DOHH2 (cell line): ENCODE results near the gene NDP.

Source experiments
- H3F3A ChIP-seq: fragments of 200-600 bp; sonication (generic), shearing (Covaris generic); 2 replicates; pipeline ENCODE4 v1.6.0; 2016; ENCODE audit warnings: antibody characterized with exemption, mild to moderate bottlenecking; ENCODE audit not compliant: control insufficient read depth, insufficient read depth
- H3K27ac ChIP-seq: fragments of 200-600 bp; sonication (generic); 2 replicates; pipeline ENCODE4 v1.5.1; 2014; ENCODE audit warnings: low read depth, mild to moderate bottlenecking, low read length, moderate library complexity
- H3K27me3 ChIP-seq: fragments of 200-600 bp; sonication (generic); 2 replicates; pipeline ENCODE4 v1.6.1; 2014; ENCODE audit warnings: mild to moderate bottlenecking, low read length, mixed read lengths; ENCODE audit not compliant: control insufficient read depth
- H3K36me3 ChIP-seq: fragments of 200-600 bp; sonication (generic); 2 replicates; pipeline ENCODE4 v1.6.1; 2014; ENCODE audit warnings: mild to moderate bottlenecking, low read length, moderate library complexity, mixed read lengths; ENCODE audit not compliant: control insufficient read depth
- H3K4me1 ChIP-seq: fragments of 200-600 bp; sonication (generic); 2 replicates; pipeline ENCODE4 v1.6.1; 2014; ENCODE audit warnings: mild to moderate bottlenecking, low read length, mixed read lengths; ENCODE audit not compliant: control insufficient read depth
- H3K4me2 ChIP-seq: fragments of 200-600 bp; sonication (generic); 2 replicates; pipeline ENCODE4 v1.6.0; 2014; ENCODE audit warnings: mild to moderate bottlenecking, low read length, moderate library complexity
- H3K4me3 ChIP-seq: fragments of 200-600 bp; sonication (generic); 2 replicates; pipeline ENCODE4 v1.5.1; 2014; ENCODE audit warnings: mild to moderate bottlenecking, low read length, mixed read lengths
- H3K79me2 ChIP-seq: fragments of 200-600 bp; sonication (generic); 2 replicates; pipeline ENCODE4 v1.6.1; 2014; ENCODE audit warnings: mild to moderate bottlenecking, low read length, mixed read lengths; ENCODE audit not compliant: control insufficient read depth
- H3K9me2 ChIP-seq: fragments of 200-600 bp; sonication (generic); replicated peaks from 2 replicates; pipeline ENCODE4 v1.6.1; 2014; ENCODE audit warnings: mild to moderate bottlenecking, low read length, mixed read lengths; ENCODE audit not compliant: control insufficient read depth
- H3K9me3 ChIP-seq: fragments of 200-600 bp; sonication (generic); 2 replicates; pipeline ENCODE4 v1.6.1; 2014; ENCODE audit warnings: antibody characterized with exemption, low read length, mixed read lengths; ENCODE audit not compliant: control insufficient read depth, insufficient read depth
- H4K20me1 ChIP-seq: fragments of 200-600 bp; sonication (generic); 2 replicates; pipeline ENCODE4 v1.6.0; 2014; ENCODE audit warnings: low read depth, mild to moderate bottlenecking, antibody characterized with exemption, low read length, moderate library complexity; ENCODE audit not compliant: control insufficient read depth, insufficient read depth
- EZH2phosphoT487 ChIP-seq: fragments of 200-600 bp; sonication (generic); IDR thresholded peaks from 2 replicates; pipeline ENCODE4 v1.6.1; 2017; ENCODE audit warnings: borderline replicate concordance, mild to moderate bottlenecking, antibody characterized with exemption, low read length, moderate library complexity, mixed read lengths
- TF ChIP-seq, protein P1 (sequence below): fragments of 200-600 bp; sonication (generic); IDR thresholded peaks from one replicate; pipeline ENCODE4 v1.5.1; 2014; ENCODE audit warnings: antibody characterized with exemption, mild to moderate bottlenecking, low read depth, low read length; ENCODE audit not compliant: poor library complexity, severe bottlenecking

NDP gene

GRCh38 chrX:44012484-44013096, 39.4 kb upstream of the NDP start:
- no peak for TF ChIP-seq EZH2phosphoT487
- TF ChIP-seq, protein P1, sequence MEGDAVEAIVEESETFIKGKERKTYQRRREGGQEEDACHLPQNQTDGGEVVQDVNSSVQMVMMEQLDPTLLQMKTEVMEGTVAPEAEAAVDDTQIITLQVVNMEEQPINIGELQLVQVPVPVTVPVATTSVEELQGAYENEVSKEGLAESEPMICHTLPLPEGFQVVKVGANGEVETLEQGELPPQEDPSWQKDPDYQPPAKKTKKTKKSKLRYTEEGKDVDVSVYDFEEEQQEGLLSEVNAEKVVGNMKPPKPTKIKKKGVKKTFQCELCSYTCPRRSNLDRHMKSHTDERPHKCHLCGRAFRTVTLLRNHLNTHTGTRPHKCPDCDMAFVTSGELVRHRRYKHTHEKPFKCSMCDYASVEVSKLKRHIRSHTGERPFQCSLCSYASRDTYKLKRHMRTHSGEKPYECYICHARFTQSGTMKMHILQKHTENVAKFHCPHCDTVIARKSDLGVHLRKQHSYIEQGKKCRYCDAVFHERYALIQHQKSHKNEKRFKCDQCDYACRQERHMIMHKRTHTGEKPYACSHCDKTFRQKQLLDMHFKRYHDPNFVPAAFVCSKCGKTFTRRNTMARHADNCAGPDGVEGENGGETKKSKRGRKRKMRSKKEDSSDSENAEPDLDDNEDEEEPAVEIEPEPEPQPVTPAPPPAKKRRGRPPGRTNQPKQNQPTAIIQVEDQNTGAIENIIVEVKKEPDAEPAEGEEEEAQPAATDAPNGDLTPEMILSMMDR = no peak
- Histone ChIP-seq H3K9me3 (no peaks in the 10 kb centered on the region), H4K20me1 (no peaks in the 10 kb centered on the region), H3K4me1 (no peaks in the 10 kb centered on the region), H3K9me2 (no peaks in the 10 kb centered on the region), H3K4me2 (no peak overlapping the region), H3K36me3 (no peaks in the 10 kb centered on the region), H3K27me3 (no peaks in the 10 kb centered on the region), H3K27ac (no peak overlapping the region), H3K4me3 (no peak overlapping the region), H3F3A (no peaks in the 10 kb centered on the region), H3K79me2 (no peaks in the 10 kb centered on the region)

- no peaks in the 10 kb centered on the region for H3K4me1 ChIP-seq
- TF ChIP-seq, protein P1 = no peak
- TF ChIP-seq EZH2phosphoT487 = no peak
- no peaks in the 10 kb centered on the region for H4K20me1 ChIP-seq
- no peaks in the 10 kb centered on the region for H3F3A ChIP-seq
- no peaks in the 10 kb centered on the region for H3K36me3 ChIP-seq
- H3K27me3 ChIP-seq = no peaks in the 10 kb centered on the region
- no peak overlapping the region for H3K4me3 ChIP-seq
- H3K9me2 ChIP-seq = no peaks in the 10 kb centered on the region
- no peak overlapping the region for H3K4me2 ChIP-seq
- no peak overlapping the region for H3K27ac ChIP-seq
- no peaks in the 10 kb centered on the region for H3K9me3 ChIP-seq
- no peaks in the 10 kb centered on the region for H3K79me2 ChIP-seq
Measured at GRCh38 chrX:44011506-44011905, 38.3 kb upstream of the NDP start.

DNA sequence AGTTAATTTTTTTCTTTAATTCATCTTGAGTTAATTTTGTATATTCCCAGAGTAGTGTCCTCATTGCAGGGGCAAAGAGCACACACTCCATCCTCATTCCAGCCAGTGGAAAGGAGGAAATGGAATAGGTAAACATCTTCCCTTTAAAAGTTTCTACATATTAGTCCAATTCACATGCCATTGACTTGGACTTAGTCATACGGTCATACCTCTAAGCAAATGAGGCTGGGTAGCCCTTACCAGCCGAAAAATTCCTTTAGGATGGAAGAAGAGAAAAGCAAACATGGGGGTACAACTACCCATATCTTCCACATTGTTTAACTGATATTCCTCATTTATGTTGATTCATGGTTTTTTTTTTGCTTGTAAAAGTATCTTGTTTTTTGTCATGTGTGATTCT, 37.4 kb upstream of the NDP start:
- Histone ChIP-seq H3K27me3 (no peaks in the 10 kb centered on the region), H3F3A (no peaks in the 10 kb centered on the region), H3K27ac (no peak overlapping the region), H3K4me1 (no peaks in the 10 kb centered on the region), H3K9me3 (no peaks in the 10 kb centered on the region), H3K4me2 (no peak overlapping the region), H3K79me2 (no peaks in the 10 kb centered on the region), H4K20me1 (no peaks in the 10 kb centered on the region), H3K9me2 (no peaks in the 10 kb centered on the region), H3K4me3 (no peak overlapping the region), H3K36me3 (no peaks in the 10 kb centered on the region)
- TF ChIP-seq, protein P1 = no peak
- no peak for TF ChIP-seq EZH2phosphoT487
